Stimulated activated CD4-positive, alpha-beta T cell treated with anti-CD3 and anti-CD28 coated beads, Interleukin-4, amount 100 ng/mL, for 1 hour (primary cell): Measurements from ENCODE around the gene HDAC8.
"Not testable (repeated sequence)": the region's sequence is repeated elsewhere in the genome, so short reads cannot be mapped to it uniquely, and the experiment has no call there.

Source experiments
- DNase-seq: peaks from one replicate; pipeline ENCODE4 v3.0.0-alpha.2; 2020

Gene HDAC8

GRCh38 chrX:72572248-72573157 lies at the start of gene HDAC8:
Gene HDAC8 (minus strand): TSS chrX:72572843. CDS start chrX:72572761, 82 bp downstream.
- peak; percentile 28 for DNase-seq

- no peak for DNase-seq
Observed at GRCh38 chrX:72621625-72622485, 49.2 kb upstream of the HDAC8 start.

GRCh38 chrX:72621163-72621562 lies 48.5 kb upstream of the HDAC8 start:
- DNase-seq = no peak

GRCh38 chrX:72620550-72621145 lies 48.0 kb upstream of the HDAC8 start:
- peak; percentile 11 for DNase-seq

- DNase-seq = no peak
Observed at GRCh38 chrX:72609313-72609712, 36.7 kb upstream of the HDAC8 start.

- no peak for DNase-seq
Observed at GRCh38 chrX:72604705-72605104, 32.1 kb upstream of the HDAC8 start.

GRCh38 chrX:72604112-72604511 lies 31.5 kb upstream of the HDAC8 start:
- no peak for DNase-seq

- not testable (repeated sequence) for DNase-seq
Observed at GRCh38 chrX:72591038-72591437, 18.4 kb upstream of the HDAC8 start.

- no peak for DNase-seq
Observed at GRCh38 chrX:72584163-72584562, 11.5 kb upstream of the HDAC8 start.

GRCh38 chrX:72576141-72576894 lies 3.7 kb upstream of the HDAC8 start:
- no peak for DNase-seq

- no peak for DNase-seq
Observed at GRCh38 chrX:72573158-72573511, 492 bp upstream of the HDAC8 start.

- DNase-seq = no peak
Observed at GRCh38 chrX:72569786-72570185, 2.9 kb downstream of the HDAC8 start.

GRCh38 chrX:72568406-72569092 lies 4.1 kb downstream of the HDAC8 start:
- DNase-seq = no peak

- DNase-seq = no peak
Observed at GRCh38 chrX:72566448-72566847, 6.2 kb downstream of the HDAC8 start.

GRCh38 chrX:72559655-72560054 lies 13.0 kb downstream of the HDAC8 start:
- not testable (repeated sequence) for DNase-seq

- no peak for DNase-seq
Observed at GRCh38 chrX:72554448-72555140, 18.0 kb downstream of the HDAC8 start.

GRCh38 chrX:72552443-72552842 lies 20.2 kb downstream of the HDAC8 start:
- not testable (repeated sequence) for DNase-seq

GRCh38 chrX:72545990-72546389 lies 26.7 kb downstream of the HDAC8 start:
- DNase-seq = no peak

- no peak for DNase-seq
Observed at GRCh38 chrX:72540318-72540717, 32.3 kb downstream of the HDAC8 start.

GRCh38 chrX:72539822-72540221 lies 32.8 kb downstream of the HDAC8 start:
- no peak for DNase-seq

GRCh38 chrX:72536542-72536941 lies 36.1 kb downstream of the HDAC8 start:
- DNase-seq = no peak
